Ovary (tissue), 9 donors: Measurements from ENCODE around the gene TRAF5. TPM values are rescaled to one million over a fixed set of nuclear protein-coding genes. Genes with fewer than 3 reads are reported as not detected.

ENCODE experiments used
- DNase-seq, 5 donors: peaks; one replicate each; pipeline ENCODE4 v3.0.0-alpha.2; 2019 to 2020
- H3K27ac ChIP-seq, 2 donors: fragments of 200-600 bp; one replicate each; pipeline versions ENCODE4 v1.5.1 to v1.8.0; 2019 to 2022
- H3K27me3 ChIP-seq: fragments of 200-600 bp; one replicate; pipeline ENCODE4 v1.8.0; 2022
- H3K36me3 ChIP-seq: fragments of 200-600 bp; sonication (generic); one replicate; pipeline ENCODE4 v1.5.1; 2019
- H3K4me1 ChIP-seq: one replicate; pipeline ENCODE4 v1.8.1; 2013; ENCODE audit warnings: mild to moderate bottlenecking, moderate library complexity; ENCODE audit not compliant: insufficient read depth
- H3K4me3 ChIP-seq: fragments of 200-600 bp; sonication (generic); one replicate; pipeline ENCODE4 v1.5.1; 2017
- H3K9me3 ChIP-seq, 2 donors: fragments of 200-600 bp in 1 of 2; sonication (generic) in 1 of 2; one replicate each; pipeline versions ENCODE4 v1.5.1 to v1.8.1; 2013 to 2019; ENCODE audit warnings: mild to moderate bottlenecking in 1 of 2, moderate library complexity in 1 of 2
- EP300 ChIP-seq: sonication (generic); formaldehyde crosslinking; IDR thresholded peaks from one replicate; pipeline ENCODE4 v1.6.1; 2017; ENCODE audit warnings: antibody characterized with exemption
- POLR2A ChIP-seq: fragments of 450-650 bp; IDR thresholded peaks from one replicate; pipeline ENCODE4 v1.6.1; 2017; ENCODE audit warnings: antibody characterized with exemption, mild to moderate bottlenecking, moderate library complexity
- WGBS, 3 donors: extraction: QIAGEN DNeasy Blood & Tissue Kit in 1 of 3; methylation state at CpG; one replicate each; pipeline versions ENCODE4 v1.1.5 to v1.1.7; 2013 to 2017; 5-methylcytosine and 5-hydroxymethylcytosine counted together
- intact Hi-C, 4 donors: fragments of 100-400 bp; cut with DNase I; formaldehyde crosslinking; loops; one replicate each; pipeline versions ENCODE4 v1.11.0 to v1.15.1; 2022 to 2023
- polyA plus RNA-seq, 2 donors: library from polyadenylated mRNA; stranded (reverse); fragments of 200-250 nt in 1 of 2; fragments of 350-450 nt in 1 of 2; fragmentation: Illumina TruSeq in 1 of 2; extraction: RNeasy Lipid Tissue Mini Kit (QIAGEN cat#74804) in 1 of 2; gene quantifications; one replicate each; pipeline ENCODE4 v1.2.3, GENCODE V29; 2013 to 2014
- total RNA-seq, 7 donors: library from RNA; depleted of rRNA in 2 of 7; stranded (reverse); fragments of >200 nt in 2 of 7; fragmentation: NEBNext Ultra II Directional in 3 of 7; extraction: Animal tissue kit (Norgen Biotek cat#: 25700) in 3 of 7; gene quantifications; one replicate each; pipeline versions ENCODE4 v1.1.0 to v1.2.4, GENCODE V29; 2016 to 2023
- TF ChIP-seq, protein P1 (sequence below), 3 donors: fragments of 450-650 bp in 2 of 3; fragments of 200-600 bp in 1 of 3; IDR thresholded peaks; one replicate each; pipeline versions ENCODE4 v1.5.1 to v1.8.0; 2016 to 2022; ENCODE audit warnings: antibody characterized with exemption in 3 of 3, mild to moderate bottlenecking in 1 of 3
- donor health status: DM: no; HTN: no; CAD: no; lungs with moderate emphysema.
- donor health status: DM: no; HTN: no; CAD: no.
- donor health status: Bipolar disorder and iron deficiency.
- donor health status: DM: yes; HTN: yes; CAD: no.
- donor health status: DM: no; HTN: no; CAD: no.
- donor health status: DM: yes; HTN: yes; CAD: no.

The TRAF5 gene
- total and polyA plus RNA-seq, 9 donors, result 6.1 to 23.2 (median 13.6) TPM

DNA sequence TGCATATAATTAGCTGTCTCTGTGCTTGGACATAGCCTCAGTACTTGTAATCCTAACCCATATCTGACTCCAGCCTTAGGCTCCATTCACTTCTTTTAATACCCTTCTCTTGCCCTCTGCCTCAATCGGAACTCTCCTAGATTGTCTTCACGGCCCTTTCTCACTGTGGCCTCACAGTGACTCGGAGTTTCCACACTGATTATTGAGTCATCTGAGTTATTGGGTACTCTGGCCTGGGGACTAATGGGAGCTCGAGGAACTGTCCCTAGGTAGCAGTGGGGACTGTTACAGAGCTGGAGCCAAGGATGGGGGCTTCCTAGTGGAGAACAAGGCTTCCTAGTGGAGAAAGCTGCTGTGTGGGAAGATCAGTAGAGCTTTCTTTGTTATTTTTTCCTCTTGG, 17.0 kb downstream of the TRAF5 start:
- TF ChIP-seq, protein P1, sequence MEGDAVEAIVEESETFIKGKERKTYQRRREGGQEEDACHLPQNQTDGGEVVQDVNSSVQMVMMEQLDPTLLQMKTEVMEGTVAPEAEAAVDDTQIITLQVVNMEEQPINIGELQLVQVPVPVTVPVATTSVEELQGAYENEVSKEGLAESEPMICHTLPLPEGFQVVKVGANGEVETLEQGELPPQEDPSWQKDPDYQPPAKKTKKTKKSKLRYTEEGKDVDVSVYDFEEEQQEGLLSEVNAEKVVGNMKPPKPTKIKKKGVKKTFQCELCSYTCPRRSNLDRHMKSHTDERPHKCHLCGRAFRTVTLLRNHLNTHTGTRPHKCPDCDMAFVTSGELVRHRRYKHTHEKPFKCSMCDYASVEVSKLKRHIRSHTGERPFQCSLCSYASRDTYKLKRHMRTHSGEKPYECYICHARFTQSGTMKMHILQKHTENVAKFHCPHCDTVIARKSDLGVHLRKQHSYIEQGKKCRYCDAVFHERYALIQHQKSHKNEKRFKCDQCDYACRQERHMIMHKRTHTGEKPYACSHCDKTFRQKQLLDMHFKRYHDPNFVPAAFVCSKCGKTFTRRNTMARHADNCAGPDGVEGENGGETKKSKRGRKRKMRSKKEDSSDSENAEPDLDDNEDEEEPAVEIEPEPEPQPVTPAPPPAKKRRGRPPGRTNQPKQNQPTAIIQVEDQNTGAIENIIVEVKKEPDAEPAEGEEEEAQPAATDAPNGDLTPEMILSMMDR (IDR thresholded peaks at IDR 0.05), result no peak
- no peak for TF ChIP-seq POLR2A
- TF ChIP-seq EP300, result no peak
- Histone ChIP-seq H3K4me3 (no peak overlapping the region), H3K27ac (no peak overlapping the region), H3K9me3 (no peaks in the 10 kb centered on the region), H3K27me3 (no peaks in the 10 kb centered on the region), H3K36me3 (no peaks in the 10 kb centered on the region), H3K4me1 (no peaks in the 10 kb centered on the region)
- DNase-seq, result no peak
- 82 to 95% (median 89%) methylated on average over 4 of the region's 4 CpGs for WGBS, 3 donors
- intact Hi-C loops, result no loop called here

DNA sequence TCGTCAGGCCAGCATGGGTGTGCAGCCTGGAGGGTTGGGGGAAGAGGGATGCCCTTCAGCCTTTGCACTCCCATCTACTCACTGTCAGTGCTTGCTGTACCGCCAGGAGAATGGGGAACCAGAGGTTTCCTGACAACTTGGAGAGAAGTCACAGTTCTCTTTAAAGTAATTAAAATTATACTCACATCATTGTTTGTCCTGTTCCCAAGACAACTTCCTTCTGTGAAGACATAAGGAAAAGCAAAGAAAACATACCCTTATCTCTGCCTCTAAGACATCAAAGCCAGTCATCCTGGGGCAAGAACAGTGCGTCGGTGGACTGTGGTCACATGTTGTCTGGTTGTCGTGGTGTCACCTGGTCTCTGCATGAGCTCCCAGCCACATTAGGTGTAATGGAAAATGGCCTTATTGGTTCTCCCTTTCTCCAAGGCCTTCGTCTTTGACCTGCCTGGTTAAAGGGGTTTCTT, 17.6 kb downstream of the TRAF5 start:
- TF ChIP-seq EP300 (no peak), POLR2A (no peak)
- TF ChIP-seq, protein P1 (IDR thresholded peaks at IDR 0.05), result no peak
- Histone ChIP-seq H3K4me1 (no peaks in the 10 kb centered on the region), H3K36me3 (no peaks in the 10 kb centered on the region), H3K4me3 (no peak overlapping the region), H3K27me3 (no peaks in the 10 kb centered on the region), H3K9me3 (no peaks in the 10 kb centered on the region), H3K27ac (no peak overlapping the region)
- DNase-seq, result no peak
- intact Hi-C loops, result no loop called here
- WGBS, 3 donors, result 67 to 79% (median 79%) methylated on average over 6 of the region's 6 CpGs

DNA sequence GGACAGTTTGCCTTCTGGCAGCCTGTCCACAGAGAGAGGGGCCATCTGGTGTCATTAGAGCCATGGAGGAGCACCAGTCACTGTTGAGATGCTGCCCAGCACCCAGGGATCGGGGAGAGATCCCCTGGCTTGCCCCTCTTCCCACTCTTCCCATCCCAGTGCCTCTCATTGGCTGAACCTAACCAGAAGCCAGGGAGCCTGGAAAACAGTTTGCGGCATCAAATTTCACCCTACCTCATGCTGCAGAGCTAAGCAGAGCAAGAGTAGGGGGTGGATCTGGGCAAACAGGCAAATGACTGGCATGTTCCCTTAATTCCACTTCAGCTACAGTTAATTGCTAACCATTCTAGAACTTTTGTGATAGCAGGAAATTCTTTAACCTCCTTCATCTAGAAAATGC, 19.1 kb downstream of the TRAF5 start:
- DNase-seq, result no peak
- Histone ChIP-seq H3K36me3 (no peaks in the 10 kb centered on the region), H3K4me1 (no peaks in the 10 kb centered on the region), H3K27me3 (no peaks in the 10 kb centered on the region), H3K4me3 (no peak overlapping the region), H3K9me3 (no peaks in the 10 kb centered on the region), H3K27ac (no peak overlapping the region)
- intact Hi-C loops, result no loop called here
- 92 to 97% (median 94%) methylated on average over 2 of the region's 2 CpGs for WGBS, 3 donors
- TF ChIP-seq, protein P1 (IDR thresholded peaks at IDR 0.05), result no peak
- no peak for TF ChIP-seq POLR2A
- no peak for TF ChIP-seq EP300

DNA sequence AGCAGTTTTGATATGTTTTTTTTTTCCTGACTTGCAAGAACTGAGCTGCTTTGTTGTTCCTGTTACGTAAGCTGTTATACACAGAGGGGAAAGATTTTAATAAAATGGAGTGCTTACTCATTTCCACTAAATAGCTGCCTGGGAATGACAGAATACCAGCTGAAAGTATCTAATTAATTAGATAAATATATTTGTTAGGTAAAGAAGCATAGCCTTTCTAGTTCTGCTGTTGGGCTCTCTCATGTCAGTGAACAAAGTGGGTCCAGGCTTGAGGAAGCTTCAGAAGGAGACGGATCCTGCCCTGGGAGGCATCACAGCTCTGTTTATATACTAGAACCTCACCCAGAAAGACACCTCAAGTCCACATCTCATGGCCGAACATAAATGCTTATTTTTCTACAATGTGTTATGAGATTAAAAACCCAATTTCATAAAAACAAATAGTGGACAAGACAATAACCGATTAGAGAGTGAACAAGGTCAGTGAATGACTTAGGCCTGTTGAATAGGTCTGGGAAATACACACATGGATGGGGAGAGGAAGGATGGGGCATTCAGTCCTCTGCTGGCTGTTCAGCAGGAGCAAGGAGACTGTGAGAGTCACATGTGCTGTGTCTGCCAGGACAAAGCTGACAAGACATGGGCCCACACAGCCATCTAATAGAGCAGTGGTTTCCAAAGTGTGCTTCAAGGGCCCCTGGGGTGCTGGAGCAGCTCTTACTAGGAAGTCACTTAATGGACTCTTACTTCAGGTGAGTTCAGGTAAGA, 20.6 kb downstream of the TRAF5 start:
- intact Hi-C loops, result no loop called here
- H3K27me3 ChIP-seq, result no peaks in the 10 kb centered on the region
- TF ChIP-seq, protein P1 (IDR thresholded peaks at IDR 0.05), result no peak
- TF ChIP-seq EP300, result no peak
- no peak for TF ChIP-seq POLR2A
- H3K4me3 ChIP-seq, result no peak overlapping the region
- no peaks in the 10 kb centered on the region for H3K36me3 ChIP-seq
- no peaks in the 10 kb centered on the region for H3K4me1 ChIP-seq
- 82 to 89% (median 85%) methylated on average over 4 of the region's 4 CpGs for WGBS, 3 donors
- no peak overlapping the region for H3K27ac ChIP-seq
- H3K9me3 ChIP-seq, result no peaks in the 10 kb centered on the region
- no peak for DNase-seq
